Astrocyte of the hippocampus (primary cell): ENCODE measurements around the gene RCBTB2.
A peak's percentile ranks its signal among the peaks of the same experiment; 100 is the strongest.

Source experiments
- DNase-seq: peaks from one replicate; pipeline ENCODE4 v3.0.0; 2011; ENCODE audit warnings: low read depth, low spot score

Gene RCBTB2

GRCh38 chr13:48494874-48495273 is 38.0 kb downstream of the RCBTB2 start:
- DNase-seq: no peak

DNA sequence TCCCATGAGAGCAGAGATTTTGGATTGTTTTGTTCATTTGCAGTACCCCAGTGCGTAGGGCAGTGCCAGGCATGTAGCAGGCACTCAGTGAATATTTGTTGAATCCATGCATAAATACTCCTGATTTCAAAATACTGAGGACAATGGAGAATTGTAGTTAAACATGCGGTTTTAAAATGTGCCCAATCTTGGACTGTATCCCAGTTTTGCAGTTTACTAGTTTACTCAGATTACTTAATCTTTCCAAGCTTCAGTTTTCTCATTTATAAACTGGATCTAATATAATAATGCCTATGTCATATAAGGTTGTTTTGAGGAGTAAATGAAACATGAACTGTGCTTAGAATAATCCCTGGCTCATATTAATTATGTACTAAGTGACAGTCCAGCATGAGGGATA is 39.0 kb downstream of the RCBTB2 start:
- DNase-seq: peak; percentile 63

DNA sequence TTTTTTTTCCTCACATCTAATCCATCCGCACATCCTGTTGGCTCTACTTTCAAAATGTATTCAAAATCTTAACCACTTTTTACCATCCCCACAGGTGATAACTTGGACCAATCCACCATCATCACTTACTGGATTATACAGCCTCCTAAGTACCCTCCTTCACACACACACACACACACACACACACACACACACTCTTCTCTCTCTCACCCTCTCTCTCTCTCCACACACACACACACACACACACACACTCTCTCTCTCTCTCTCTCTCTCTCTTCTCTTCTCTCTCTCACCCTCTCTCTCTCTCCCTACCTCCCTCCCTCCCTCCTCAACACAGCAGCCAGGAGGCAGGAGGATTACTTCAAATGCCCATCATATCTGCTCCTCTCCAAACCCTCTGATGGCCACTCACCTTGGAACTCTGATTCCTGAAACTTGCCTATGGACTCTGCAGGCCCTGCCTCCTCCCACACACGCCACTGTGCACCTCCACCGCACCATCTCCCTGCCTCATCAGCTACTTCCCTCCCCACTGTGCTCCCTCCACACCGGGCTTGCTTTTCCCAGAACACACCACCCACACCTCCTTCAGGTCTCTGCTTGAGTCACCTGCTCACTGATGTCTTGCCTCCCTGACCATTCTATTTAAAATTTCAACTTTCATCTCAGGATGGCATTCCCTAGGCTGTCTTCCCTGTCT is 39.7 kb downstream of the RCBTB2 start:
- no peak for DNase-seq

DNA sequence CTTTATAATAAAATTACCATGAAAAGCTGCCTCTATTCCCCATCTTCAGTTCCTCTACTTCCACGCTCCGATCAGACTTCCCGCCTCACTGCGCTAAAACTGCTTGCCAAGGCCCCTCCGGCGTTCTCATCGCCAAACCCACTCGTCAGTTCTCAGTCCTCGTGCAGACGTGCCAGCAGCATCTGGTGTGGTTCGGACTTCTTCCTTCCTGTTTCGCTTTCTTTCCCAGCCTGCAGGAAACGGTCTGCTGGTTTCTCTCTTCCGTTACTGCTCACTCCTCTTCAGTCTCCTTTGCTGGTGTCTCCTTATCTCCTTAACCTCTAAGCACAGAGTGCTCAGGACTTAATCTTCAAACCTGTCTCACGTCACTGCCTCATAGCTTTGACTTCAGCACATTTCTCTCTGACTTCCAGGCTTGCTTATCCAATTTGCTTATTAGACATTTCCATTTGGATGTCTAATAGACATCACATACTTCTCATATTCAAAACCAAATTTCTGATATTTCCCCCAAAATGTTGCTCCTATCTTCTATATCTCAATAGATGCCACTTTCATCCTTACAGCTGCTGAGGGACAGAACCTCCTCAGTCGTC is 40.3 kb downstream of the RCBTB2 start:
- DNase-seq: no peak

GRCh38 chr13:48492096-48492440 is 40.8 kb downstream of the RCBTB2 start:
- DNase-seq: no peak

GRCh38 chr13:48491423-48492095 is 41.3 kb downstream of the RCBTB2 start:
- no peak for DNase-seq

- no peak for DNase-seq
These were observed 42.6 kb downstream of the RCBTB2 start for GRCh38 chr13:48490241-48490640.

GRCh38 chr13:48489666-48490065 is 43.2 kb downstream of the RCBTB2 start:
- no peak for DNase-seq

- no peak for DNase-seq
These were observed 43.9 kb downstream of the RCBTB2 start for GRCh38 chr13:48488995-48489394.

DNA sequence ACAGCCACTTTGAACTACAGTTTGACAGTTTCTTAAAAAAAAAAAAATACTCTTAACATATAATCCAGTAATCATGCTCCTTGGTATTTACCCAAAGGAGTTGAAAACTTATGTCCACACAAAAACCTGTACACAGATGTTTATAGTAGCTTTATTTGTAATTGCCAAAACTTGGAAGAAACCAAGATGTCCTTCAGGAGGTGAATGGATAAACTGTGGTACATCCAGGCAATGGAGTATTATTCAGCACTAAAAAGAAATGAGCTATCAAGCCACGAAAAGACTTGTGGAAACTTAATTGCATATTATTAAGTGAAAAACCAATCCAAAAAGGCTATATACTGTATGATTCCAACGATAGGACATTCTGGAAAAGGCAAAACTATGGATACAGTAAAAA is 44.9 kb downstream of the RCBTB2 start:
- no peak for DNase-seq

DNA sequence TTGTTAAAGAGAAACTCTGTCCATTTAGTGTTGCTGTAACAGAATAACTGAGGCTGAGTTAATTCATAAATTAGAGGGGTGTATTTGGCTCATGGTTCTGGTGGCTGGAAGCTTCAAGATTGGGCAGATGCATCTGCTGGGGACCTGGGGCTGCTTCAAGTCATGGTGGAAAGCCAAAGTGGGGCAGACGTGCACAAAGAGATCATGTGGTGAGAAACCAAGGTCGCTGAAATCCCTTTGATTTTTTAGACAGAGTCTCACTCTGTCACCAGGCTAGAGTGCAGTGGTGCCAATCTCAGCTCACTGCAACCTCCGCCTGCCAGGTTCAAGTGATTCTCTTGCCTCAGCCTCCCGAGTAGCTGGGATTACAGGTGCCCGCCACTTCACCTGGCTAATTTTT is 46.0 kb downstream of the RCBTB2 start:
- no peak for DNase-seq

GRCh38 chr13:48486362-48486761 is 46.5 kb downstream of the RCBTB2 start:
- DNase-seq: no peak

GRCh38 chr13:48485432-48485831 is 47.4 kb downstream of the RCBTB2 start:
- no peak for DNase-seq

DNA sequence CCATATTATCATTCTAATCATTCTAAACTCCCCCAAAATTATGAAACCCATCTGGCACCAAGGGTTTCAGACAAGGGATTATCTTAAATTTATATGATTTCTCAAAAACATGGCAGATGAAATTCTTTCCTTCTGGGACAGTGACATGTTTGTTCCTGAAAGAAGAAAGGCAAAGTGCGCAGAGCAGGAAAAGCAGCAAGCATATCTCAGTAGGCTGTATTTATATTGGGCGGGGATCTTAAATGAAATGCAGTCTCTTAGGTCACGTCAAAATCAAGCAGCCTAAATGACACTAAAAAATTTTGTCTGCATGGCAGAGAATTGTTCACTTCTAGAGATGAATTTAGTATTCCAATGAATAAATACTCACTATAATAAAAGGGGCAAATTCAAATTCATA is 49.3 kb downstream of the RCBTB2 start:
- no peak for DNase-seq

GRCh38 chr13:48478391-48478790 is 54.5 kb downstream of the RCBTB2 start:
- no peak for DNase-seq

DNA sequence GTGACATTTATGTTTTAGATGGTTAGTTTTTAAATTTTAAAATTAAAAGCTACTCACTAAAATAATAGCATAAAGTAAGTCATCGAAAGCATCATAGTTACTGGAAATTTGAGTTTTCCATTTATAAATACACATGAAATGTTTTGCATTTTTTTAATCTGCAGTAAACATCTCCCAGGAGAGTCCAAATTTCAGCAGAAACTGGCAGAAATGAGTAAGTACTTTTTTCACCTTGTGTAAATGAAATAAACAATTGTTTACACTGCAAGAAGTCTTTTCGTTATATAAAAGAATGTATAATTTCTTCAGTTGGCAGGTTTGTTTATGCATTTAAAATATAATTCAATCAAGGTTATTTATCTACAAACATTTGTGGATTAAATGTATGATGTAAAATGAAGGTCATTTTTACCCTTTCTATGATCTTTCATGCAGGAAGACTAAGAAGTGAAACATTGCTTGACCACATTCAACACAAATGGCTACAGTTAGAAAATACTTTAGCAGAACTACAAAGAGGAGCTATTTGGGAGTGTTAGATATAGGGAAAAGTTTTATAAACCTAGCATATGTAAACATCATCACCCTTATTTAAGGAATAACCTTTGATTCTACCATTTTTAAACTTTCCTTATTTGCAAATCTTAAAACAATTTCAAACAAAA is 55.6 kb downstream of the RCBTB2 start:
- no peak for DNase-seq

GRCh38 chr13:48476686-48477085 is 56.2 kb downstream of the RCBTB2 start:
- DNase-seq: no peak

DNA sequence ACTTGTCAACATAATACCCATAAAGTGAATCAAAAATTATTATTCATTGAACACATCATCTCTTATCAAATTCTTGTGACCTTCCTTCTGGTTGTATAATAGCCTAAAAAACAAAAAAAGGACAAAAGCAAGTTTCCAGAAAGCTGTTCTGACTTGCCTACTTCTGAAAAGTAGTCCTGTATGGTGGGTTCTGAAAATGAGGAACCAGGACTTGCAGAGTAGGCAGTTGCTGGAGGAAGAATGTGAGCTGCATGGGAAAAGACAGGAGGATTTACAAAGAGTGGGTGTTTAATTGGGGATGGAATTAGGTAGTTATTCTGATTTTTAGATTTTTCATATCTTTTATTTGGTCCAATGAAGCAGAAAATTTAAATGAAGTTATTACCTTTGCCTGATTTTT is 56.7 kb downstream of the RCBTB2 start:
- DNase-seq: no peak

DNA sequence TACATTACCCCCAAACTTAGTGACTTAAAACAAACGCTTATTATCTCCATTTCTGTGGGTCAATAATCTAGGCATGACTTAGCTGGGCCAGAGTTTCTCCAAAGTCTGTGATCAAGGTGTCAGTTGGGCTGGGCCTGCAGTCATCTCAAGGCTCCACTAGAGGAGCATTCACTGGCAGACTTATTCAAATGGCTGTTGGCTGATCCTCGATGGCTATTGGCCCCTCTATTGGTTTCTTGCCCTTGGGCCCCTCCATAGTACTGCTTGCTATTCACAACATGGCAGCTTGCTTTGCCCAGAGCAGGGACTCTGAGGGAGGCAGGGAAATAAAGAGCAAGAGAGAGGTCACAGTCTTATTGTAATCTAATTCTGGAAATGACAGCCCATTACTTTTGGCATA is 57.6 kb downstream of the RCBTB2 start:
- no peak for DNase-seq

GRCh38 chr13:48457578-48458242 is 75.2 kb downstream of the RCBTB2 start:
- DNase-seq: no peak

GRCh38 chr13:48456546-48456945 is 76.3 kb downstream of the RCBTB2 start:
- no peak for DNase-seq

GRCh38 chr13:48451196-48451595 is 81.7 kb downstream of the RCBTB2 start:
- peak; percentile 26 for DNase-seq
